ENCODE measurements around the gene CARD11. TPM values are rescaled to one million over a fixed set of nuclear protein-coding genes. Genes with fewer than 3 reads are reported as not detected.

Gene CARD11
- total RNA-seq, 2 experiments from 2014 or later, result 118 to 122 TPM

DNA sequence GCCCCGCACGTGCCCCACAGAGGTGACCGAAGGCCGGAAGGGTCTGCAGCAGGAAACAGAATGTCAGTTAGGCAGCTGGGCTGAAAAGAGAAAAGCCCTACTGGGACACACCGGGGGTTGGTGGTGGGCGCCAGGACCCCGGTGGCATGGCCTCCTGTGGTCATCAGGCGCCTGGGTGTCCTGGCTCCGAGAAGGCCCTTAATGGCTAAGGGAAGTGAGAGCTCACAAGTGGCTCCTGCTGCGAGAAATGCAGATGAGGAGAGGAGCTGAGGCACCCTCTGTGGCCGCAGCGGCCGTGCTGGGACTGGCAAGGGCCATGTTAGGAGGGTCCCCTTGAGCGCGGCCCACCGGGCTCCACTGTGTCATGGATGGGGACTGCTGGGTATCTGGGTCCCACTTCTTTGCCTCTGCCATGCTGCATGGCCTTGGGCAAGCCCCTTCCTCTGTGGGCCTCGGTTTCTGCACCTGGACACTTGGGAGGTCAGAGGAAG, 120.3 kb downstream of the CARD11 start:
- Mint-ChIP-seq H3K4me3 (no peak overlapping the region), H3K27ac (no peak overlapping the region), H3K4me1 (ENCODE audit: low read depth) (no peaks in the 10 kb centered on the region), H3K27me3 (no peaks in the 10 kb centered on the region), H3K36me3 (ENCODE audit: low read depth) (peaks cover 81% of the 10 kb centered on the region), H3K9me3 (no peaks in the 10 kb centered on the region)
- no peak for ATAC-seq (ENCODE audit: poor library complexity)
- intact Hi-C loops (cut with DNase I, micrococcal nuclease), result no loop called here
- TF ChIP-seq, protein P1, sequence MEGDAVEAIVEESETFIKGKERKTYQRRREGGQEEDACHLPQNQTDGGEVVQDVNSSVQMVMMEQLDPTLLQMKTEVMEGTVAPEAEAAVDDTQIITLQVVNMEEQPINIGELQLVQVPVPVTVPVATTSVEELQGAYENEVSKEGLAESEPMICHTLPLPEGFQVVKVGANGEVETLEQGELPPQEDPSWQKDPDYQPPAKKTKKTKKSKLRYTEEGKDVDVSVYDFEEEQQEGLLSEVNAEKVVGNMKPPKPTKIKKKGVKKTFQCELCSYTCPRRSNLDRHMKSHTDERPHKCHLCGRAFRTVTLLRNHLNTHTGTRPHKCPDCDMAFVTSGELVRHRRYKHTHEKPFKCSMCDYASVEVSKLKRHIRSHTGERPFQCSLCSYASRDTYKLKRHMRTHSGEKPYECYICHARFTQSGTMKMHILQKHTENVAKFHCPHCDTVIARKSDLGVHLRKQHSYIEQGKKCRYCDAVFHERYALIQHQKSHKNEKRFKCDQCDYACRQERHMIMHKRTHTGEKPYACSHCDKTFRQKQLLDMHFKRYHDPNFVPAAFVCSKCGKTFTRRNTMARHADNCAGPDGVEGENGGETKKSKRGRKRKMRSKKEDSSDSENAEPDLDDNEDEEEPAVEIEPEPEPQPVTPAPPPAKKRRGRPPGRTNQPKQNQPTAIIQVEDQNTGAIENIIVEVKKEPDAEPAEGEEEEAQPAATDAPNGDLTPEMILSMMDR (IDR thresholded peaks at IDR 0.05), result no peak
- Histone ChIP-seq H3K36me3 (ENCODE audit: insufficient read depth, low read length) (peaks cover 94% of the 10 kb centered on the region), H3K9me3 (ENCODE audit: control insufficient read depth in 1 of 2, insufficient read depth in 1 of 2, low read length in 2 of 2) (peaks cover 3 to 18% of the 10 kb centered on the region in 2 experiments), H3K27me3 (ENCODE audit: control insufficient read depth in 1 of 2, insufficient read depth in 2 of 2, low read length in 2 of 2) (no peaks in the 10 kb centered on the region), H3K4me3 (ENCODE audit: low read length) (no peak overlapping the region), H3K4me1 (ENCODE audit: insufficient read depth, low read length) (no peaks in the 10 kb centered on the region), H3K27ac (ENCODE audit: low read depth in 1 of 2, low read length in 2 of 2) (no peak overlapping the region)
- ChIA-PET POLR2A (no interaction called here), CTCF (no interaction called here)
- DNase-seq, result no peak

GRCh38 chr7:2922866-2923265, 120.8 kb downstream of the CARD11 start:
- no peaks in the 10 kb centered on the region for H3K27me3 ChIP-seq (ENCODE audit: control insufficient read depth in 1 of 2, insufficient read depth in 2 of 2, low read length in 2 of 2)
- H3K36me3 ChIP-seq (ENCODE audit: insufficient read depth, low read length), result peaks cover 94% of the 10 kb centered on the region
- CTCF ChIA-PET, result no interaction called here
- peaks cover 3 to 18% of the 10 kb centered on the region in 2 experiments for H3K9me3 ChIP-seq (ENCODE audit: control insufficient read depth in 1 of 2, insufficient read depth in 1 of 2, low read length in 2 of 2)
- ATAC-seq (ENCODE audit: poor library complexity) (no peak), DNase-seq (no peak)
- no peaks in the 10 kb centered on the region for H3K4me1 ChIP-seq (ENCODE audit: insufficient read depth, low read length)
- Mint-ChIP-seq H3K4me3 (no peak overlapping the region), H3K36me3 (ENCODE audit: low read depth) (peaks cover 84% of the 10 kb centered on the region), H3K27ac (no peak overlapping the region), H3K4me1 (ENCODE audit: low read depth) (no peaks in the 10 kb centered on the region), H3K27me3 (no peaks in the 10 kb centered on the region), H3K9me3 (no peaks in the 10 kb centered on the region)
- TF ChIP-seq, protein P1 (IDR thresholded peaks at IDR 0.05), result no peak
- H3K4me3 ChIP-seq (ENCODE audit: low read length), result no peak overlapping the region
- no peak overlapping the region for H3K27ac ChIP-seq (ENCODE audit: low read depth in 1 of 2, low read length in 2 of 2)
- intact Hi-C loops (cut with DNase I, micrococcal nuclease), result no loop called here
- POLR2A ChIA-PET, result no interaction called here

- POLR2A ChIA-PET, result no interaction called here
- H3K27ac ChIP-seq (ENCODE audit: low read depth in 1 of 2, low read length in 2 of 2), result peak overlapping the region in 1 of 2 donors; percentile 29
- H3K27ac Mint-ChIP-seq, result no peak overlapping the region
- no peaks in the 10 kb centered on the region for H3K4me1 Mint-ChIP-seq (ENCODE audit: low read depth)
- peaks cover 3 to 18% of the 10 kb centered on the region in 2 experiments for H3K9me3 ChIP-seq (ENCODE audit: control insufficient read depth in 1 of 2, insufficient read depth in 1 of 2, low read length in 2 of 2)
- TF ChIP-seq, protein P1 (IDR thresholded peaks at IDR 0.05), result no peak
- no peaks in the 10 kb centered on the region for H3K27me3 Mint-ChIP-seq
- H3K27me3 ChIP-seq (ENCODE audit: control insufficient read depth in 1 of 2, insufficient read depth in 2 of 2, low read length in 2 of 2), result no peaks in the 10 kb centered on the region
- CTCF ChIA-PET, result no interaction called here
- ATAC-seq (ENCODE audit: poor library complexity) (no peak), DNase-seq (peak in 1 of 14 experiments; percentile 9)
- H3K36me3 Mint-ChIP-seq (ENCODE audit: low read depth), result peaks cover 82% of the 10 kb centered on the region
- no peak overlapping the region for H3K4me3 Mint-ChIP-seq
- H3K4me1 ChIP-seq (ENCODE audit: insufficient read depth, low read length), result no peaks in the 10 kb centered on the region
- intact Hi-C loops (cut with DNase I, micrococcal nuclease), result no loop called here
- H3K9me3 Mint-ChIP-seq, result no peaks in the 10 kb centered on the region
- no peak overlapping the region for H3K4me3 ChIP-seq (ENCODE audit: low read length)
- H3K36me3 ChIP-seq (ENCODE audit: insufficient read depth, low read length), result peaks cover 93% of the 10 kb centered on the region
Observed at GRCh38 chr7:2922348-2922691, 121.3 kb downstream of the CARD11 start.

All from CD4-positive, alpha-beta T cell (primary cell).